Measurements from ENCODE around the gene RUNX1.

Gene RUNX1

DNA sequence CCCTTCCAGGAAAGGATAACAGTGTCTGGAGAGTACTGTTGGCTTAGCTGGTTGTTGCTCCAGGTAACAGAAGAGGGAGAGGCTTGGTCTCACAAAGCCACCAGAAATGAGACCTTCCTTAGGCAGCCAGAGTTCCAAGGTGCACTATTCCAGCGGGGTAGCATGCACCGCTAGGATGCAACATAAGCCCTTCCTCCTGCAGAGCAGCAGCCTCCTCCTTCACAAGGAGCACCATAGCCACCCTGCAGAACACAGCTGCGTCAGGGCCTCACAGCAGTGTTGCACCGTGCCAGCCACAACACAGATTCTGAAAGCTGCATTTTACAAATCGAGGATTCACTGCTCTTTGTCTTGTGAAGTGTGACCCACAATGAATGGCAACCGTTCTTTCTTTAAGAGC, 238.3 kb downstream of the RUNX1 start:
- Histone ChIP-seq H3K4me1 (no peaks in the 10 kb centered on the region), H3K36me3 (no peaks in the 10 kb centered on the region), H3K27me3 (0 out of 2 replicates have a peak, but pooled peaks cover 2% of the 10 kb centered on the region), H3K4me3 (ENCODE audit: low read depth, low read length) (no peak overlapping the region), H3K9me3 (no peaks in the 10 kb centered on the region; the same call in 1 of the 2 replicates)
- TF ChIP-seq, protein P1, sequence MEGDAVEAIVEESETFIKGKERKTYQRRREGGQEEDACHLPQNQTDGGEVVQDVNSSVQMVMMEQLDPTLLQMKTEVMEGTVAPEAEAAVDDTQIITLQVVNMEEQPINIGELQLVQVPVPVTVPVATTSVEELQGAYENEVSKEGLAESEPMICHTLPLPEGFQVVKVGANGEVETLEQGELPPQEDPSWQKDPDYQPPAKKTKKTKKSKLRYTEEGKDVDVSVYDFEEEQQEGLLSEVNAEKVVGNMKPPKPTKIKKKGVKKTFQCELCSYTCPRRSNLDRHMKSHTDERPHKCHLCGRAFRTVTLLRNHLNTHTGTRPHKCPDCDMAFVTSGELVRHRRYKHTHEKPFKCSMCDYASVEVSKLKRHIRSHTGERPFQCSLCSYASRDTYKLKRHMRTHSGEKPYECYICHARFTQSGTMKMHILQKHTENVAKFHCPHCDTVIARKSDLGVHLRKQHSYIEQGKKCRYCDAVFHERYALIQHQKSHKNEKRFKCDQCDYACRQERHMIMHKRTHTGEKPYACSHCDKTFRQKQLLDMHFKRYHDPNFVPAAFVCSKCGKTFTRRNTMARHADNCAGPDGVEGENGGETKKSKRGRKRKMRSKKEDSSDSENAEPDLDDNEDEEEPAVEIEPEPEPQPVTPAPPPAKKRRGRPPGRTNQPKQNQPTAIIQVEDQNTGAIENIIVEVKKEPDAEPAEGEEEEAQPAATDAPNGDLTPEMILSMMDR (IDR thresholded peaks at IDR 0.05; ENCODE audit: low read depth, low read length): no peak
- no peak for DNase-seq

GRCh38 chr21:34809822-34810221, 239.3 kb downstream of the RUNX1 start:
- H3K27me3 ChIP-seq: 0 out of 2 replicates have a peak, but pooled peaks cover 2% of the 10 kb centered on the region
- no peaks in the 10 kb centered on the region for H3K36me3 ChIP-seq
- H3K4me3 ChIP-seq (ENCODE audit: low read depth, low read length): no peak overlapping the region
- no peaks in the 10 kb centered on the region; the same call in 1 of the 2 replicates for H3K9me3 ChIP-seq
- DNase-seq: no peak
- TF ChIP-seq, protein P1 (IDR thresholded peaks at IDR 0.05; ENCODE audit: low read depth, low read length): no peak
- H3K4me1 ChIP-seq: no peaks in the 10 kb centered on the region

DNA sequence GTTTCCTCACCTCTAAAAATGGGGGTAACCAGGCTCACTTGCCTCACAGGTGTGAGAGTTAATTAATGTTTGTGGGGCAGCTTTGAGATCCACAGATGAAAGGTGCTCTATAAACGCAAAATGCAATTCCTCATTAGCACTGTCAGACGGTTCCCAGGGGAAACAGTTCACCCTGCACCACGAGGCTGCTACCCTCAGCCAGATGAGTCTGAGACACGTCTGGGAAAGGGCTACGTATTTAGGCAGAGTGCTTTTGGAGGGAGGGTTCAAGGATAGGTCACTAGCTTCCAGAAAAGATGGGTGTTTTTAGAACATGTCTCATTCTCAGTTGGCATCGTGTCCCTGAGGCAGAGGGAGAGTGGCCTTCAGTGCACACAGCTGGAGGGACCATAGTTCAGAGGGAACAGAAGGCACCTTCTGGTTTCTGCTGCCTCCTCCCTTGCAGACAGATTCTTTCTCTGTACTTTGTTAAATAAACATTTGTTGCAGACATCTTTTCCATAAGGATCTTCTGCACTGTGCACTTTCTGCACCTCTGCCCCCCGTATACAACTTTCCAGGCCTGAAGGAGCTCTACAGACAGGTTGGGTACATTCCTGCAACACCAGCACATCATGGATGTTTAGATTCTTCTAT, 240.4 kb downstream of the RUNX1 start:
- H3K27me3 ChIP-seq: 0 out of 2 replicates have a peak, but pooled peaks cover 2% of the 10 kb centered on the region
- no peaks in the 10 kb centered on the region for H3K36me3 ChIP-seq
- no peaks in the 10 kb centered on the region; the same call in 1 of the 2 replicates for H3K9me3 ChIP-seq
- no peak for DNase-seq
- TF ChIP-seq, protein P1 (IDR thresholded peaks at IDR 0.05; ENCODE audit: low read depth, low read length): no peak
- no peak overlapping the region for H3K4me3 ChIP-seq (ENCODE audit: low read depth, low read length)
- H3K4me1 ChIP-seq: no peaks in the 10 kb centered on the region

GRCh38 chr21:34807881-34808568, 241.1 kb downstream of the RUNX1 start:
- Histone ChIP-seq H3K4me3 (ENCODE audit: low read depth, low read length) (no peak overlapping the region), H3K9me3 (no peaks in the 10 kb centered on the region; the same call in 1 of the 2 replicates), H3K27me3 (no peaks in the 10 kb centered on the region), H3K4me1 (no peaks in the 10 kb centered on the region), H3K36me3 (no peaks in the 10 kb centered on the region)
- TF ChIP-seq, protein P1 (IDR thresholded peaks at IDR 0.05; ENCODE audit: low read depth, low read length): no peak
- no peak for DNase-seq

- H3K4me1 ChIP-seq: no peaks in the 10 kb centered on the region
Measured at GRCh38 chr21:34807146-34807880, 241.8 kb downstream of the RUNX1 start.

More at GRCh38 chr21:34807146-34807880, 241.8 kb downstream of the RUNX1 start:
- H3K9me3 ChIP-seq: no peaks in the 10 kb centered on the region; the same call in 1 of the 2 replicates
- no peak for DNase-seq
- TF ChIP-seq, protein P1 (IDR thresholded peaks at IDR 0.05; ENCODE audit: low read depth, low read length): no peak
- H3K27me3 ChIP-seq: no peaks in the 10 kb centered on the region
- no peaks in the 10 kb centered on the region for H3K36me3 ChIP-seq
- no peak overlapping the region for H3K4me3 ChIP-seq (ENCODE audit: low read depth, low read length)
